Kidney glomerular epithelial cell (primary cell): ENCODE measurements around the gene NOP53.
"Not testable (repeated sequence)": the region's sequence is repeated elsewhere in the genome, so short reads cannot be mapped to it uniquely, and the experiment has no call there.

Experiments used
- DNase-seq: peaks from one replicate; lab custom pipeline; 2025; lab: John Stamatoyannopoulos, UW

NOP53 gene

DNA sequence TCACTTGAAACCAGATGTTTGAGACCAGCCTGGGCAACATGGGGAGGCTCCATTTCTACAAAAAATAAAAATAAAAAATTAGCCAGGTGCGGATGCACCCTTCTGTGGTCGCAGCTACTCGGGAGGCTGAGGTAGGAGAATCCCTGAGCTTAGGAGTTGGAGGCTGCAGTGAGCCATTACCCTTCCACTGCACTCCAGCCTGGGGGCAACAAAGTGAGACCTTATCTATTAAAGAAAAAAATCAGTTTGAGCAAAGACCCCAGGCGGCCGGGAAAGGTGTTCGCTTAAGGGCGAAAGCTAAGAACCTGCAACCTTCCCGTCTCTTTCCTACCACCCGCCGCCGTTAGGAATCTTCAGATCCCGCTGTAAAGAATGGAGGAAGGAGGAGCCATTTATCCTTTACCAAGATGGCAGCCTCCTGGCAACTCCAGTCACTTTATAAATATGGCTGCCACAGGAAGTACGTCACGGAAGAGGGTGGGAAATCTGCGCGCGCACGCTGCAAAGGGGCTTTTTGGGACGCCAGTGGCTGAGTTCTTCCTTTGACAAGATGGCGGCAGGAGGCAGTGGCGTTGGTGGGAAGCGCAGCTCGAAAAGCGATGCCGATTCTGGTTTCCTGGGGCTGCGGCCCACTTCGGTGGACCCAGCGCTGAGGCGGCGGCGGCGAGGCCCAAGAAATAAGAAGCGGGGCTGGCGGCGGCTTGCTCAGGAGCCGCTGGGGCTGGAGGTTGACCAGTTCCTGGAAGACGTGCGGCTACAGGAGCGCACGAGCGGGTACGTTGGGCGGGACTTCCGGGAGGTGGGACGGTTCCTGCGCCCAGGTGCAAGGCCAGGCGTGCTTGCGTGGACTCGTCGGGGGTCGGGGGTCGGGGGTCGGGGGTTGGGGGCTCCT lies at the start of gene NOP53:
Gene NOP53, plus strand, starts transcription at position 537 of the 892 bp plus-strand sequence. Its CDS starts 14 bp downstream, at position 551.
- DNase-seq: peak; percentile 90

DNA sequence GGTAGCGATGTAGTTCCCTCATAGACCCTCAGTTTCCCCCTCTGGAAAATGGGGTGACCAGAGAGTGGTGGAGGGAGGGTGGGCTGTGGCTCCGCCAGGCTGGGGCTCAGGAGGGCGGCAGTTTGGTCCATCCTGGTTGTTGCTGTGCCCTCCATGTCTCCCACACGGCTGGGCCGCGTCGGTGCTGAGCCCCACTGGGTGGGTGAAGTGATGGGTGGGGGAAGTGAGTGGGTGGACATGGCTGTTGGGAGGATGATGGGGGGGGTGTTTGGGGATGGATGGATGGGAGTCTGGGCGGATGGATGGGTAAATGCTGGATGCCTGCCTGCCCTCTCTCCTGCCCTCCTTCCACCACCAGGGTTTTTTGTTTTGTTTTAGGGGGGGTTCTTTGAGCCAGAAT lies 48.7 kb upstream of the NOP53 start:
- DNase-seq: no peak

DNA sequence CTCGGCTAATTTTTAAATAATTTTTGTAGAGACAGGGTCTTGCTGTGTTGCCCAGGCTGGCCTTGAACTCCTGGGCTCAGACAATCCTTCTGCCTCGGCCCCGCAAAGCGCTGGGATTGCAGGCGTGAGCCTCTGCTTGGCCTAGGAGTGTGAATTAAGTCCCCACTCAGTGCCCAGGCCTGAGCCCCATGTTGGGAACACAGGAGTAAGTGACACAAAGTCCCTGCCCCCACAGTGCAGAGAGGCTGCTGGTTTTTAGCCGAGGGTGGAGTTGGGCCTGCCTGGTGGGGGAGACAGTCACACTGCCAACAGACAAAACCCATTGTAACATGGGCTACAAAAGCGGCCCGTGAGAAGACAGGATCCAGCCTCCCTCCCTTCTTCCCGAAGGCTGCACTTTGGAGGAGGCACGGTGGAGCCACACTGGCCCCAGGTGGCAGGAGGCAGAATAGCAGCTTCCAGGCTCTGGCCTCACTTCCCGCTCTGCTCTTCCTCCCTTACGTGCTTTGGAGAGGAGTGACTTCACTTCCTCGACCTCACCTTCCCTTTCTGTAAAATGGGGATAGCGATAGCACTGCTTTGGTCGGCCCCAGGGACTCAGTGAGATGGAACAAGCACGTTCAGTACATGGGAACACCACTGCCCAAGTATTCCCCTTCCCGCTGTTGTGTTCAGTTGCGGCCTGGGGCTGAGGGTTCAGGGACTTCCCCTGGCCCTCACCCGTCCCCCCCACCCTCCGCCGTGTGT lies 47.3 kb upstream of the NOP53 start:
- peak; percentile 26 for DNase-seq

DNA sequence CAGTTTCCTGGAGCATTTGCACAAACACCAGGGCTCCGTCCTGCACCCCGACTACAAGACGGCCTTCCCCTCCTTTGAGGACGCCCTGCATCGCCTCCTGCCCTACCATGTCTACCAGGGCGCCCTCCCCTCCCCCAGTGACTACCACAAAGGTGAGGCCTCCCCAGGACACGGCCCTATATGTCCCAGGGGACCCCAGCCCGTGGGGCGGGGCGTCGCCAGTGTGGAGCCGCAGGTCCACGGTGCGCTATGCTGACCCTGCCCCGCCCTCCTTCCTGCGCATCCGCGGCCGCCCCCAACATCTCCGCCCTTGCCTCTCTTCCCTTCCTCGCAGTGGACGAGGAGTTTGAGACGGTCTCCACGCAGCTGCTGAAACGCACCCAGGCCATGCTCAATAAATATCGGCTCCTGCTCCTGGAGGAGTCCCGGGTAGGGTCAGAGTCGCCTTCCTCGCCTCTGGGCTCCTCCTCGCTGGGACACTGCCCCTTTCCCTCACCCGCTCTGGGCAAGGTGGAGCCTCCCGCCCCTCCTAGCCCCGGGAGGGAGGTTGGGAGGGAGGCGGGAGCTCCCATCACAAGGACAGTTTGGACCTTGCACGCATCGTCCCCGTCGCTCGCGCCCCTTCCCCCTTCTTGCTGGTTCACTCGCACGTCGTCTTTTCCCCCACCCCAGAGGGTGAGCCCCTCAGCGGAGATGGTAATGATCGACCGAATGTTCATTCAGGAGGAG lies 46.6 kb upstream of the NOP53 start:
- no peak for DNase-seq

DNA sequence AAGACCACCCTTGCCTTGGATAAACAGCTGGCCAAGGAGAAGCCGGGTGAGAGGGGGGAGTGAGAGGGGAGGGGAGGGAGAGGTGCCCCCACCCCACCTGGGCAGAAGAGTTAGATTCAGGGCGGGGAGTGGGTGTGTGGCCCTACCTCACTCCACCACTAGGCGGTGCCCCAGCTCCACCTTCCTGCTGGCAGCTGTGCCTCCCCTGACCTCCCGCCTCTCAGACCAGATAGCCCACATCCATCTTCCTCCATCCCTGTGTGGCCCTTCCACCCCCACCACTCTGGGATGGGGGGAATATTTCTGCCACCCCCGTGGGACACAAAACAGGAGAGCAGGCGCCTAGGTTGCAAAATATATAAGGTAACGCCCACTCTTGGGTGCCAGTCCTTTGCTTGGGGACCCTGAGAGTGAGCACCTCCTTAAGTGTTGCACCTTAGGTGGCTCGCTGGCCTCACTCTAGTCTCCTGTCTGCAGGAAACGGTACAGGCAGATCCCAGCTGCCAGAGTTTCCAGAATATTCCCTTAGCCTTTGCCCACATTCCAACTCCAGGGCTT lies 45.9 kb upstream of the NOP53 start:
- peak; percentile 22 for DNase-seq

DNA sequence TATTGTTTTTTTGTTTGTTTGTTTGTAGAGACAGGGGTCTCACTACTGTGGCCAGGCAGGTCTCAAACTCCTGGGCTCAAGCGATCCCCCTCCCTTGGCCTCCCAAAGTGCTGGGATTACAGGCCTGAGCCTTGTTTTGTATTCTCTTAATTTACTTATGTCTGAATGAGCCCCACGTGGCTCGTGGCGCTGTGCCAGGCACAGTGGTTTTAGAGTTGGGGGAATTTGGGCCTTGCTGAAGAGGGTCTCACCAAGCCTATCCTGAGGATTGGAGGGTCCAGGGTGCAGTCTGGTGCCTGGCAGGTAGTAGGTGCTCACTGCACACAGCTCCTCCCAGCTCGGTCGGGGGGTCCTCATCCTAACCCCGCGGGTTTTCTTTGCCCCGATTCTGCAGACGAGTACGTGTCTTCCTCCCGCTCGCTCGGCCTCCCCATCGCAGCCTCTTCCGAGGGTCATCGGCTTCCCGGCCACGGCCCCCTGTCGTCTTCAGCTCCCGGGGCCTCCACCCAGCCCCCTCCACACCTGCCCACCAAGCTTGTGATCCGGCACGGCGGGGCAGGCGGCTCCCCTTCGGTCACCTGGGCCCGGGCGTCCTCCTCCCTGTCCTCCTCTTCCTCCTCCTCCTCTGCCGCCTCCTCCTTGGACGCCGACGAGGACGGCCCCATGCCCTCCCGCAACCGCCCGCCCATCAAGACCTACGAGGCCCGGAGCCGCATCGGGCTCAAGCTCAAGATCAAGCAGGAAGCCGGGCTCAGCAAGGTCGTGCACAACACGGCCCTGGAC lies 44.2 kb upstream of the NOP53 start:
- DNase-seq: no peak

DNA sequence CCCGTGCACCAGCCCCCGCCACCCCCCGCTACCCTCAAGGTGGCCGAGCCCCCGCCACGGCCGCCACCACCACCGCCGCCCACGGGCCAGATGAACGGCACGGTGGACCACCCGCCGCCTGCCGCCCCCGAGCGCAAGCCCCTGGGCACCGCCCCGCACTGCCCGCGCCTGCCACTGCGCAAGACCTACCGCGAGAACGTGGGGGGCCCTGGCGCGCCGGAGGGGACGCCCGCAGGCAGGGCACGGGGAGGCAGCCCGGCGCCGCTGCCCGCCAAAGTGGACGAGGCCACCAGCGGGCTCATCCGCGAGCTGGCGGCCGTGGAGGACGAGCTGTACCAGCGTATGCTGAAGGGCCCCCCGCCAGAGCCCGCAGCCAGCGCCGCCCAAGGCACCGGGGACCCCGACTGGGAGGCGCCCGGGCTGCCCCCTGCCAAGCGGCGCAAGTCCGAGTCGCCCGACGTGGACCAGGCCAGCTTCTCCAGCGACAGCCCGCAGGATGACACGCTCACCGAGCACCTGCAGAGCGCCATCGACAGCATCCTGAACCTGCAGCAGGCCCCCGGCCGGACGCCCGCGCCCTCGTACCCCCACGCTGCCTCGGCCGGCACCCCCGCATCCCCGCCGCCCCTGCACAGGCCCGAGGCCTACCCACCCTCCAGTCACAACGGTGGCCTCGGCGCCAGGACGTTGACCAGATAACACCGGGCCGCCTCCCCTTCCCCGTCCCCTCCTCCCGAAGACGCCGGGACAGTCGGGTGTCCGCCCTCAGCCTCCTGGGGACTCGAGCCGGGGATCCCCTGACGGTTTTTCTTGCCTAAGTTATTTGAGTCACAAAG lies 43.4 kb upstream of the NOP53 start:
- no peak for DNase-seq

DNA sequence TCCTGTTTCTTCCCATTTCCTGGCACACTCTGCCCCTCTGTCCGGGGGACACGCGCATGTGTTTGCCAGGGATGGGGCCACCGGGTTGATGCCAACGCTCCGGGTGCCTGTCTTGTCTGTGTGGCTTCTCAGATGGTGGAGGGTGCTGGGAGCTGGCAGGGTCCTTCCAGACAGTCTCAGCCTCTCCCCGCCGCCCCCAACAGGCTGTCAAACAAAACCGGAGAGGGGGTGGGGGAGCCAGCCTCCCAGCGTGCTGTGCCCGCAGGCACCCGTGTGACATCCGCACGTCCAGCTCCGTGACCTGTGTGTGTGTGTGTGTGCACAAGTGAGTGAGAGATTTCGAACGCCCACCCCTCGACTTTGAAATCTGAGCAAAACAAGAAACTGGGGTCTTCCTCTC lies 42.7 kb upstream of the NOP53 start:
- DNase-seq: no peak

DNA sequence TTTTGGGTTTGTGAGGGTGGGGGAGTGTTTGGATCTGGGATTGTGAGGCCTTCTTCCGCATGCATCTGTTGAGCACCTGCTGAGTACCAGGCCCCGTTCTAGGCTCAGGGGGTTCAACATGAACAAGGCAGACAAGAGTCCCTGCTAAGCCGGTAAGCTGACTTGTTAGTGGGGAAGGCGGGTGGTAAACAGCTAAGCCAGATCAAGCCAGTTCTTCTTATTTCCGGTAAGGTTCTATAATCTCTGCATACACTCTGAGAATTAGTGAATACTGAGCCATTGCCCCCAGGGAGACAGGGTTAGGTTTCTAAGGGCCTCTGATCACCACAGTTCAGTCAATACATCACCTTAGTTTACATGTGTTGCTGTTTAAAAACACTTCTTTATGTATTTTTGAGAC lies 42.0 kb upstream of the NOP53 start:
- DNase-seq: no peak

DNA sequence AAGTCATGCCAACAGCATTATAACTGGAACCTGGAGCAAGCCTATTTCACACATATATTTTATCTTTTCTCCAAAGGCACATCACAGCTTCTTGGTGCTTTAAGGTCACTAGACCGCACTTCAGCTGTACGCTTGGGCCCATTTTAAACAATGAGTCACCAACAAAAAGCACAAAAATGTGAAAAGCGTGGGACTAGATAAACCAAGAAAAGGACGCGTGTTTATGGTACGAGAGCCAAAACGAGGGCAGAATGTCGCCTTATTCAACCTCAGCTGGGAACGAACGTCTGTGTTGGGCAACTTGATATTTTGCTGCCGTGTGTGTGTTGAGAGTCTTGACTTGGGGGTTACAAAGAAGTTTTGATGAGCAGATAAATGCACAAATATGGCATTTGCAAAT lies 41.3 kb upstream of the NOP53 start:
- DNase-seq: no peak

DNA sequence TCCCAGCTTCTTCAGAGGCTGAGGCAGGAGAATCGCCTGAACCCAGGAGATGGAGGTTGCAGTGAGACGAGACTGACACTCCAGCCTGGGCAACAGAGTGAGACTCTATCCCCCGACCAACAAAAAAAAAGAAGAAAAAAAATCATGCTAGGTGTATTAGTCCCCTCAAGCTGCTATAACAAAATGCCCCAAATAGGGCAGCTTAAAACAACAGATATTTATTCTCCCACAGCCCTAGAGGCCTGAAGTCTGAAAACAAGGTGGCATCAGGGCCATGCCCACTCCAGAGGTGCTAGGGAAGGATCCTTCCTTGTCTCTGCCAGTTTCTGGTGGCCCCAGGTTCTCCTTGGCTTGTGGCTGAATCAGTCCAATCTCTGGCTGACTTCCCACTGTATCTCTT lies 40.7 kb upstream of the NOP53 start:
- DNase-seq: no peak

DNA sequence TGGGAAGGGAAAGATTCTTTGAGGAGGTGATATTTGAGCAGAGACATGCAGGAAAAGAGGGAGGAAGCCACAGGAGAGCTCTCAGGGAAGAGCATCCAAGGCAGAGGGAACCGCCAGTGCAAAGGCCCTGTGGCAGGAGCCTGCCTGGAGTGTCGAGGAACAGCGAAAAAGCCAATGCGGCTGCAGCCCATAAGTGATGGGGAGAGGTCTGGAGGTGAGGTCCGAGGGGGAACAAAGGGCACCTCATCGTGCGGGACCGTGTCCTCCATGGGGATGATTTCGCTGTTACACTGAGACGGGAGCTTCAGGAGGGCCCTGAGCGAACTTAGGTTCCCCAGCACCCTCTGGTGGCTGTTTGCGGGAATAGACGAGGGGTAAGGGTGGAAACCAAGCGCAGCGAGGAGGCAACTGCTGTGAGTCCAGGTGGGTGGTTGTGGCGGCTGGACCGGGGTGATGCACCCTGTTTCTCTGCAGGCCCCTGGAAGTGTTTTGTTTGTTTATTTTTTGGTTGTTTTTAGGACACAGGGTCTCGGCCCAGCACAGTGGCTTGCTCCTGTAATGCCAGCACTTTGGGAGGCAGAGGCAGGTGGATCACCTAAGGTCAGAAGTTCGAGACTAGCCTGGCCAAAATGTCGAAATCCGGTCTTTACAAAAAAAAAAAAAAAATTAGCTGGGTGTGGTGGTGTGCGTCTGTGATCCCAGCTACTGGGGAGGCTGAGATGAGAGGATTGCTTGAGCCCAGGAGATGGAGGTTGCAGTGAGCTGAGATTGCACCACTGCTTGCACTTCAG lies 38.0 kb upstream of the NOP53 start:
- peak; percentile 62 for DNase-seq

DNA sequence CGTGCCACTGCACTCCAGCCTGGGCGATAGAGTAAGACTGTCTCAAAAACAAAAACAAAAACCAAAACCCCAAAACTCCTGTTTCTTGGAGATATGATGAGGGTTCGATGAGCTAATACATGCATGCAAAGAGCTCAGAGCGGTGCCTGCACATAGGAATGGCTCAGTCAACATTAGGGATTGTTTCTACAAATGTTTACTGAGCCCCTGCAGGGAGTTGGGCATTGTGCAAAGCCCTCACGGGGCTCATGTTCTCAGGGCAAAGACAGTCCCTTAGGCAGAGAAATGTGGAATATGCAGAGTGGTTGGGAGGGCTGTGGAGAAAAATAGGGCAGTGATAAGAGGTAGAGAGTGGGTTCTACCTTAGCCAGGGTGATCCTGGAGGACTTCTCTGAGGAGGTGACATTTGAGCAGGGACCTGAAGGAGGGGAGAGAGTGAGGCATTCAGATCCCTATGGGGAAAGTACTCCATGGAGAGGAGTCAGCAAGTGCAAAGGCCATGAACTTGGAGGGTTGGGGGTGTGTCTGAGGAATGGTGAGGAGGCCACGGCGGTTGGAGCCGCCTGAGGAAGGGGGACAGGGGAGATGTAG lies 33.6 kb upstream of the NOP53 start:
- DNase-seq: no peak

DNA sequence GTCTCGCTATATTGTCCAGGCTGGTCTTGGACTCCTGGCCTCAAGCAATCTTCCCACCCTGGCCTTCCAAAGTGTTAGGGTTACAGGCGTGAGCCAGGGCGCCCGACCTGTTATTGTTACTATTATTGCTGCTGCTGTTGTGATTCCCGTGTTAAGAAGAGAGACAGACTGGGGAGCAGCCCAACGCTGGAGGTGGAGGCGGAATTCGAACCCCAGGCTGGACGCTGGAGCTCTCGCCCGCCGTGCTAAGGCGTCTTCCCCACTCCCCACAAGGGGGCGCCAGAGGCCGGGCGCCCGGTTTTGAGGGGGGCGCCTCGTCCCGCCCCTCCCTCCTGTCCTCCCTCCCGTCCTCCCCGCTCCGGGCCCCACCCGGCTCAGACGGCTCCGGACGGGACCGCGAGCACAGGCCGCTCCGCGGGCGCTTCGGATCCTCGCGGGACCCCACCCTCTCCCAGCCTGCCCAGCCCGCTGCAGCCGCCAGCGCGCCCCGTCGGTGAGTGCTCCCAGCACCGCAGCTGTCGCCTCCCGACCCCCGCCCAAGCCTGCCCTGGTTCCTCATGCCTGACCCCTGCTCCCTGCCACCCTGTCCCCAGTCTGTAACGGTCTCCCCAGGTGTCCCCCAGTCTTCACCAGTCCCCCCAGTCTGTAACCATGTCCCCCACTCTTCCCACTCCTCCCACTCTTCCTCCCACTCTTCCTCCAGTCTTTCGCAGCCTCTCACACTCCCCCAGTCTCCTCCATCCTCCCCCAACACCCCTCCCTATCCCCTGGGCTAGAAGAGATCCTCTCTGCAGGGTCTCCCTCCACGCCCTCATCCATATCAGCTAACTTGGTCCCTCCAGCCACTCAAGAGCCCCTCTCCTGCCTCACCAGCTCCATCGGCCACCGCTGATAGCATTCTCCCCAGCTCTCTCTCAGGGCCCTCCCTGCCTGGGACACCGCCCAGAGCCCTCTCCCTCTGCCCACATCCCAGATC lies 32.0 kb upstream of the NOP53 start, which contains the start of gene EHD2:
Gene EHD2, plus strand, starts transcription at position 377 of the 976 bp plus-strand sequence. CDS start 3,191 bp downstream, outside the sequence.
- DNase-seq: peak; percentile 28

DNA sequence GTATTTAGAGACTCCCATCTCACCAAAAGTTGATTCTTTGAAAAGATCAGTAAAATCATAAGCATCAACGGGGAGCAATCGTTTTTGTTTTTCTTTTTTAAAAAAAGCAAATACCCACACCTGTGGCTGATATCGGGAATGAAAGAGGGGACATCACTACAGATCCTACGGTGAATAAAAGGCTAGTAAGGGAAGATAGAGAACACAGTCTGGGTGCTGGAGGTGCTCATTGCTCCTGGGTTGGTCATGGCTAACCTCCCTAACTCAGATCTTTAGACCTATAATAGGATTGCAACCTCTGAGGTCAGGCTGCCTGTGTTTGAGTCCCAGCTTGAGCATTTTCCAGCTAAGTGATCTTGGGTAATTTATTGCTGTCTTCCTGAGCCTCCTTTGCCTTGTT lies 31.0 kb upstream of the NOP53 start:
- DNase-seq: no peak

DNA sequence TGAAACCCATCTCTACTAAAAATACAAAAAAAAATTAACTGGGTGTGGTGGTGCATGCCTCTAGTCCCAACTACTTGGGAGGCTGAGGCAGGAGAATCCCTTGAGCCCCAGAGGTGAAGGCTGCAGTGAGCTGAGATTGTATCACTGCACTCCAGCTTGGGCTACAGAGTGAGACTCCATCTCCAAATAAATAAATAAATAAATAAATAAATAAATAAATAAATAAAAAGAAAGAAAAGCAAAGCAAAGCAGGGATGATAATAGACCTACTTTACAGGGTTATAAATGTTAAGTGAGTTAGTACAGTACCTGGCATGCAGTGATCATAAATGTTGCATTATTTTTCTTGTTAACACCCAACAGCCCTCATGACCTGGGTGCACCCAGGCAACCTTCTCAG lies 30.5 kb upstream of the NOP53 start:
- not testable (repeated sequence) for DNase-seq

DNA sequence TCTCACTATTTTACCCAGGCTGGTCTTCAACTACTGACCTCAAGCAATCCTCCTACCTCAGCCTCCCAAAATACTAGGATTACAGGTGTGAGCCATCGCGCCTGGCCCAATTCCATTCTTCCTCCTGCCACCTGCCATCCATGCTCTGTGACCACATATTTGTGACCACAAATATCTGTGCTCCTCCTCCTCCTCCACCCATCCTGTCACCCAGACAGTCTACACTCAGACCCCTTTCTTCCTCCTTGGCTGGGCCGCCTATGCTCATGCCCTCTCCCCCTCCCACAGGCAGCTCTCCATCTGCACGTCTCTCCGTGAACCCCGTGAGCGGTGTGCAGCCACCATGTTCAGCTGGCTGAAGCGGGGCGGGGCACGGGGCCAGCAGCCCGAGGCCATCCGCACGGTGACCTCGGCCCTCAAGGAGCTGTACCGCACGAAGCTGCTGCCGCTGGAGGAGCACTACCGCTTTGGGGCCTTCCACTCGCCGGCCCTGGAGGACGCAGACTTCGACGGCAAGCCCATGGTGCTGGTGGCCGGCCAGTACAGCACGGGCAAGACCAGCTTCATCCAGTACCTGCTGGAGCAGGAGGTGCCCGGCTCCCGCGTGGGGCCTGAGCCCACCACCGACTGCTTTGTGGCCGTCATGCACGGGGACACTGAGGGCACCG lies 28.9 kb upstream of the NOP53 start:
- DNase-seq: no peak
